BJ (cell line): ENCODE results near the gene IFRD2. TPM values are rescaled to one million over a fixed set of nuclear protein-coding genes. Genes with fewer than 3 reads are reported as not detected.
"Not testable (repeated sequence)": the region's sequence is repeated elsewhere in the genome, so short reads cannot be mapped to it uniquely, and the experiment has no call there.

Source experiments
- CTCF ChIA-PET: fragments of 350-600 bp; formaldehyde crosslinking; extraction: SDS; loops from one replicate; lab custom pipeline; 2021; ENCODE audit warnings: antibody characterized with exemption, inconsistent platforms; lab: Yijun Ruan, JAX
- POLR2A ChIA-PET: fragments of 300-600 bp; sonication (Branson Sonifier 250); formaldehyde crosslinking; extraction: SDS; loops from one replicate; lab custom pipeline; 2021; ENCODE audit warnings: antibody characterized with exemption; lab: Charles Lee
- DNase-seq: peaks from one replicate; pipeline ENCODE4 v3.0.0-alpha.2; 2011; ENCODE audit warnings: low read depth
- H3K27me3 ChIP-seq: 2 replicates; pipeline ENCODE4 v1.6.0; 2011; ENCODE audit warnings: low read length; ENCODE audit not compliant: control insufficient read depth, insufficient read depth
- H3K36me3 ChIP-seq: 2 replicates; pipeline ENCODE4 v1.5.1; 2011; ENCODE audit warnings: low read length; ENCODE audit not compliant: control insufficient read depth, insufficient read depth
- H3K4me3 ChIP-seq: 2 replicates; pipeline ENCODE4 v1.5.1; 2011; ENCODE audit warnings: low read depth, mild to moderate bottlenecking, control low read depth, low read length
- polyA plus RNA-seq: library from polyadenylated mRNA; depleted of rRNA; stranded (reverse); fragments of >200 nt; gene quantifications from 2 replicates; pipeline ENCODE4 v1.2.3, GENCODE V29; 2011
- TF ChIP-seq, protein P1 (sequence below): IDR thresholded peaks from 2 replicates; pipeline ENCODE4 v1.5.1; 2011; ENCODE audit warnings: low read depth, mild to moderate bottlenecking, control low read depth, inconsistent platforms, low read length, moderate library complexity; ENCODE audit not compliant: insufficient read depth

Gene IFRD2
- polyA plus RNA-seq, 1 experiment: 56.7 TPM

GRCh38 chr3:50290161-50290641 lies 2.0 kb downstream of the IFRD2 start:
- CTCF ChIA-PET: interaction anchor here (1.1 to 2.0 kb wide), 4 partner anchors 16 to 64 kb away, joined by 3 to 5 read pairs (median 4); partner anchors contain the start of gene GNAI2
- Histone ChIP-seq H3K27me3 (no peaks in the 10 kb centered on the region), H3K4me3 (no peak overlapping the region), H3K36me3 (peaks cover 31% of the 10 kb centered on the region)
- POLR2A ChIA-PET: no interaction called here
- no peak for DNase-seq
- TF ChIP-seq, protein P1, sequence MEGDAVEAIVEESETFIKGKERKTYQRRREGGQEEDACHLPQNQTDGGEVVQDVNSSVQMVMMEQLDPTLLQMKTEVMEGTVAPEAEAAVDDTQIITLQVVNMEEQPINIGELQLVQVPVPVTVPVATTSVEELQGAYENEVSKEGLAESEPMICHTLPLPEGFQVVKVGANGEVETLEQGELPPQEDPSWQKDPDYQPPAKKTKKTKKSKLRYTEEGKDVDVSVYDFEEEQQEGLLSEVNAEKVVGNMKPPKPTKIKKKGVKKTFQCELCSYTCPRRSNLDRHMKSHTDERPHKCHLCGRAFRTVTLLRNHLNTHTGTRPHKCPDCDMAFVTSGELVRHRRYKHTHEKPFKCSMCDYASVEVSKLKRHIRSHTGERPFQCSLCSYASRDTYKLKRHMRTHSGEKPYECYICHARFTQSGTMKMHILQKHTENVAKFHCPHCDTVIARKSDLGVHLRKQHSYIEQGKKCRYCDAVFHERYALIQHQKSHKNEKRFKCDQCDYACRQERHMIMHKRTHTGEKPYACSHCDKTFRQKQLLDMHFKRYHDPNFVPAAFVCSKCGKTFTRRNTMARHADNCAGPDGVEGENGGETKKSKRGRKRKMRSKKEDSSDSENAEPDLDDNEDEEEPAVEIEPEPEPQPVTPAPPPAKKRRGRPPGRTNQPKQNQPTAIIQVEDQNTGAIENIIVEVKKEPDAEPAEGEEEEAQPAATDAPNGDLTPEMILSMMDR: no peak

GRCh38 chr3:50289130-50289529 lies 3.1 kb downstream of the IFRD2 start:
- POLR2A ChIA-PET: no interaction called here
- CTCF ChIA-PET: interaction anchor here (1.1 to 2.0 kb wide), 5 partner anchors 15 to 100 kb away, joined by 3 to 5 read pairs (median 4); partner anchors contain the start of gene GNAI2
- TF ChIP-seq, protein P1: no peak
- no peaks in the 10 kb centered on the region for H3K27me3 ChIP-seq
- no peak overlapping the region for H3K4me3 ChIP-seq
- no peak for DNase-seq
- peaks cover 31% of the 10 kb centered on the region for H3K36me3 ChIP-seq

DNA sequence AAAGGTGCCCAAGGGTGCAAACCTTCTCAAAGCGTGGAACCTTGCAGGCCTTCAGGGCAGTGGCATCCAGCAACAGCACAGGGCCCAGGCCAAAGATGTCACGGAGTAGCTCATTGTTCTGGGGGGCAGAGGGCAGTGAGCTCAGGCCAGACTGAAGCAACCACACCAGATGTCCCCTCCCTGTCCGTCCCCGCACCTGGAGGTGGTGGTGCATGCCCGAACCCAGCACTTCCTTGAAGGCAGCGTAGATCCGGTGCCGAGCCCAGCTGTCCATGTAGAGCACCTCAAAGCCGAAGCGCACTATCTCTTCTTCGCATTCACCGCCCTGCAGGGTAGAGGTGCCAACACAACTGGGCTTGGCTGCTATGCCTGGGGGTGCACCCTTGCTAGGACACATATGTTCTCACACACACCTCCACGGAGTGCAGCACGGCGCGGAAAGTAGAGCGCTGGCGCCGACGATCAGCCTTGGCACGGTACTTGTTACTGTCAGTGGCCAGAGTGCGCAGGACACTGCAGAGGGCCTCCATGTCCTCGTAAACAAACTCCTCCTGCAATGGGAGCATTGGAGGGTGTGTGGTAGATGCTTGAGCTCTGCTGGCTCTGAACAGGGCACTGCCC lies 3.7 kb downstream of the IFRD2 start:
- DNase-seq: no peak
- CTCF ChIA-PET: interaction anchor here (0.6 to 2.0 kb wide), 5 partner anchors 7 to 99 kb away, joined by 3 to 5 read pairs (median 4); no protein-coding TSS in a partner anchor
- POLR2A ChIA-PET: no interaction called here
- Histone ChIP-seq H3K4me3 (no peak overlapping the region), H3K36me3 (peaks cover 31% of the 10 kb centered on the region), H3K27me3 (no peaks in the 10 kb centered on the region)
- TF ChIP-seq, protein P1: no peak

GRCh38 chr3:50287262-50287661 lies 5.0 kb downstream of the IFRD2 start:
- no peak for DNase-seq
- Histone ChIP-seq H3K36me3 (peaks cover 31% of the 10 kb centered on the region), H3K4me3 (no peak overlapping the region), H3K27me3 (no peaks in the 10 kb centered on the region)
- TF ChIP-seq, protein P1: no peak
- ChIA-PET POLR2A (no interaction called here), CTCF (no interaction called here)

DNA sequence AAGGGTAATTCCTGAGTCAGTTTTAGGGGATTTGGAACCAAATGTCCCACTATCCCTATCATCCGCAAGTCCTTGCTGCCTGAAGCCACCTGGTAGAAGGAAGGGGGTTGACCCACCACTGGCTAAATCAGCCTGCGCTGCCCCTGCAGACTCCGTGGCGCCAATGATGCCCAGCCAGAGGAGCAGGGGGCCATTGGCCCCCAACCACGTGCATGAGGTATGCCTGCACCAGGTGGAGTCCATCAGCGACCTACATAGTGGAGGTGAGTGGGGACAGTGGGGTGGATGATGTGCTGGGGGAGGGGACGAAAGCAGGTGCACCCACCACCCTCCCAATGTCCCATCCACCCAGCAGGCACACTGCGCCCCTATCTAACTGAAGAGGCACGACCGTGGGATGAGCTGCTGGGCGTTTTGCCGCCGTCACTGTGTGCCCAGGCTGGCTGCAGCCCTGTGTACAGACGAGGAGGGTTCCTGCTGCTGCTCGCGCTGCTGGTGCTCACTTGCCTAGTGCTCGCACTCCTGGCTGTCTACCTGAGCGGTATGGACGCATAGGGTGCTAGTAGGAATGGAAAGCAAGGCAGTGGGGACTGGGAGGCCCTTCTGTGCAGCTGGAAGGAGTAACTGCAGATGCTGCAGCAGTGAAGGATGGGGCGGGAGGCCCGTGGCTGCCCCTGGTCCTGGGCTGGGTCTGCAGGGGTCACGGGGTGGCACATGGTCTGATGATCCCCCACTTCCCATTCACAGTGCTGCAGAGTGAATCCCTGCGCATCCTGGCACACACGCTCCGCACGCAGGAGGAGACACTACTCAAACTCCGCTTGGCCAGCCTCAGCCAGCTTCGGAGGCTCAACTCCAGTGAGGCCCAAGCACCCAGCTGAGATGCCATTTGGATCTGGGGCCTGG lies 5.7 kb downstream of the IFRD2 start:
- TF ChIP-seq, protein P1: no peak
- Histone ChIP-seq H3K27me3 (no peaks in the 10 kb centered on the region), H3K4me3 (no peak overlapping the region), H3K36me3 (peaks cover 31% of the 10 kb centered on the region)
- DNase-seq: no peak
- POLR2A ChIA-PET: no interaction called here
- CTCF ChIA-PET: no interaction called here

- not testable (repeated sequence) for H3K4me3 ChIP-seq, DNase-seq, H3K27me3 ChIP-seq
- ChIA-PET POLR2A (interaction anchor here (0.7 kb wide), 1 partner anchor 480 kb away, joined by 15 read pairs; no protein-coding TSS in a partner anchor), CTCF (interaction anchor here (0.7 kb wide), 1 partner anchor 258 kb away, joined by 3 read pairs; no protein-coding TSS in a partner anchor)
- H3K36me3 ChIP-seq: peaks cover 18% of the 10 kb centered on the region
Measured at GRCh38 chr3:50284121-50284520, 8.1 kb downstream of the IFRD2 start.
